Endodermal cell (in vitro differentiated cells): ENCODE measurements around the gene PTPN1. TPM values are rescaled to one million over a fixed set of nuclear protein-coding genes. Genes with fewer than 3 reads are reported as not detected.

ENCODE experiments used
- DNase-seq: peaks from one replicate; pipeline ENCODE4 v3.0.0-alpha.2; 2017
- H3K27ac ChIP-seq: 2 replicates; pipeline ENCODE4 v1.5.1; 2013; ENCODE audit warnings: mild to moderate bottlenecking, low read depth, low read length, moderate library complexity
- H3K27me3 ChIP-seq: 2 replicates; pipeline ENCODE4 v1.6.1; 2013; ENCODE audit warnings: mild to moderate bottlenecking, low read length, moderate library complexity; ENCODE audit not compliant: insufficient read depth, control insufficient read depth, poor library complexity, severe bottlenecking
- H3K36me3 ChIP-seq: 2 replicates; pipeline ENCODE4 v1.7.0; 2013; ENCODE audit warnings: mild to moderate bottlenecking, low read length, moderate library complexity; ENCODE audit not compliant: control insufficient read depth, insufficient read depth
- H3K4me1 ChIP-seq: one replicate; pipeline ENCODE4 v1.7.0; 2013; ENCODE audit warnings: low read length; ENCODE audit not compliant: control insufficient read depth, insufficient read depth
- H3K4me3 ChIP-seq: 2 replicates; pipeline ENCODE4 v1.5.1; 2013; ENCODE audit warnings: mild to moderate bottlenecking, low read length, moderate library complexity
- H3K9ac ChIP-seq: 2 replicates; pipeline ENCODE4 v1.6.1; 2013; ENCODE audit warnings: mild to moderate bottlenecking, low read length, moderate library complexity; ENCODE audit not compliant: poor library complexity, severe bottlenecking; ENCODE audit errors: extremely low read depth
- H3K9me3 ChIP-seq: 2 replicates; pipeline ENCODE4 v1.6.1; 2013; ENCODE audit warnings: mild to moderate bottlenecking, low read length, moderate library complexity; ENCODE audit not compliant: control insufficient read depth
- H3K27ac Mint-ChIP-seq: 2 replicates; pipeline ENCODE4 v1.8.0; 2020; ENCODE audit warnings: mixed read lengths
- H3K27me3 Mint-ChIP-seq: 2 replicates; pipeline ENCODE4 v1.8.0; 2021; ENCODE audit warnings: mild to moderate bottlenecking, mixed read lengths; ENCODE audit not compliant: insufficient read depth
- H3K36me3 Mint-ChIP-seq: 2 replicates; pipeline ENCODE4 v1.8.0; 2020; ENCODE audit warnings: low read depth, mixed read lengths
- H3K4me1 Mint-ChIP-seq: 2 replicates; pipeline ENCODE4 v1.8.0; 2020; ENCODE audit warnings: mixed read lengths
- H3K4me3 Mint-ChIP-seq: 2 replicates; pipeline ENCODE4 v1.8.0; 2020; ENCODE audit warnings: mild to moderate bottlenecking, moderate library complexity, mixed read lengths
- H3K9me3 Mint-ChIP-seq: 2 replicates; pipeline ENCODE4 v1.8.0; 2020; ENCODE audit warnings: mild to moderate bottlenecking, mixed read lengths
- WGBS, 2 experiments: methylation state at CpG; one replicate each; pipeline versions ENCODE4 v1.1.5 to v1.1.7; 2013; ENCODE audit warnings: missing lambda C conversion rate in 2 of 2, mixed read lengths in 1 of 2; ENCODE audit not compliant: insufficient coverage in 1 of 2, insufficient read length in 1 of 2; 5-methylcytosine and 5-hydroxymethylcytosine counted together
- total RNA-seq, 2 donors: library from RNA; stranded (reverse); fragmentation: NEBNext Ultra II Directional in 1 of 2; extraction: Animal tissue kit (Norgen Biotek cat#: 25700) in 1 of 2; gene quantifications; 2 replicates in 1 of 2; 3 replicates in 1 of 2; pipeline ENCODE4 v1.2.1, GENCODE V29; 2021
- TF ChIP-seq, protein P1 (sequence below): fragments of 200-600 bp; sonication (generic); conservative IDR thresholded peaks from 2 replicates; pipeline ENCODE4 v1.5.0; 2021; ENCODE audit warnings: antibody characterized with exemption, mild to moderate bottlenecking

PTPN1 gene
- total RNA-seq, 2 donors from 2014 or later: 25.4 to 28.7 TPM

DNA sequence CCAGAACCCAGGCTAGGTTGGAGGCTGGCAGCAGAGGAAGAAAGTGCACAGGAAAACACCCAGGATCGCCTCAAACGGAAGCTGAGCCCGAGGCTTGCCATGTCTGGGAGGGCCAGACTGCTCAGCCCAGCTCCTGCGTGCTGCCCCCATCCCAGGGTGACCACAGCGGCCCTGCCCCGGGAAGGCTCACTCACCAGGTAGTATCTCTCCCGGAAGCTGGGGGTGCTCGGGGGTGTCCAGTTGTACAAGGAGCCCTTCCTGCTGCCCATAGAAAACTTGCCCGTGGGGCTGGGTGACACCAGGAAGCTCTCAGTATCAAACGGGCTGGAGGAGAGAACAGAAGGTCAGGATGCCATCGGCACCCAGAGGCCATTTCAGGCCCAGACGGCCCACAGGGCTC, 94.3 kb downstream of the PTPN1 start:
- TF ChIP-seq, protein P1, sequence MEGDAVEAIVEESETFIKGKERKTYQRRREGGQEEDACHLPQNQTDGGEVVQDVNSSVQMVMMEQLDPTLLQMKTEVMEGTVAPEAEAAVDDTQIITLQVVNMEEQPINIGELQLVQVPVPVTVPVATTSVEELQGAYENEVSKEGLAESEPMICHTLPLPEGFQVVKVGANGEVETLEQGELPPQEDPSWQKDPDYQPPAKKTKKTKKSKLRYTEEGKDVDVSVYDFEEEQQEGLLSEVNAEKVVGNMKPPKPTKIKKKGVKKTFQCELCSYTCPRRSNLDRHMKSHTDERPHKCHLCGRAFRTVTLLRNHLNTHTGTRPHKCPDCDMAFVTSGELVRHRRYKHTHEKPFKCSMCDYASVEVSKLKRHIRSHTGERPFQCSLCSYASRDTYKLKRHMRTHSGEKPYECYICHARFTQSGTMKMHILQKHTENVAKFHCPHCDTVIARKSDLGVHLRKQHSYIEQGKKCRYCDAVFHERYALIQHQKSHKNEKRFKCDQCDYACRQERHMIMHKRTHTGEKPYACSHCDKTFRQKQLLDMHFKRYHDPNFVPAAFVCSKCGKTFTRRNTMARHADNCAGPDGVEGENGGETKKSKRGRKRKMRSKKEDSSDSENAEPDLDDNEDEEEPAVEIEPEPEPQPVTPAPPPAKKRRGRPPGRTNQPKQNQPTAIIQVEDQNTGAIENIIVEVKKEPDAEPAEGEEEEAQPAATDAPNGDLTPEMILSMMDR: no peak
- Histone ChIP-seq H3K4me3 (no peak overlapping the region), H3K27me3 (no peaks in the 10 kb centered on the region), H3K36me3 (no peaks in the 10 kb centered on the region), H3K9me3 (no peaks in the 10 kb centered on the region), H3K27ac (no peak overlapping the region), H3K4me1 (no peaks in the 10 kb centered on the region), H3K9ac (no peak overlapping the region)
- Mint-ChIP-seq H3K27me3 (no peaks in the 10 kb centered on the region), H3K4me3 (no peak overlapping the region), H3K9me3 (no peaks in the 10 kb centered on the region), H3K36me3 (no peaks in the 10 kb centered on the region), H3K4me1 (no peaks in the 10 kb centered on the region), H3K27ac (no peak overlapping the region)
- WGBS, 2 experiments: 89 to 95% methylated on average over 6 to 12 of the region's 12 CpGs
- DNase-seq: no peak

DNA sequence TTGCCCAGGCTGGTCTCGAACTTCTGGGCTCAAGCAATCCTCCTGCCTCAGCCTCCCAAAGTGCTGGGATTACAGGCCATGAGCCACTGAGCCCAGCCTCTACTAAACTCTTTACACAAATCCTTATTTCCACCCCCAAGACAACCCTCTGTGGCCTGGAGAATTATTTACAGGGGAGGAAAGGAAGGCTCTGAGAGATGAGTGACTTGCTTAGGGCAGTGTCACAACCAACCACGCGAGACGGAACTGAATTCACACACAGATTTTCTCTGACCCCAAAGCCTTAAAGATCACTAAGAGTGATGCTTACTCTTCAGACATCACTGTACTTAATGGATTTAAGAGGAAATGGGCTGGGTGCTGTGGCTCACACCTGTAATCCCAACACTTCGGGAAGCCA, 95.0 kb downstream of the PTPN1 start:
- Mint-ChIP-seq H3K4me1 (peaks cover 1% of the 10 kb centered on the region), H3K9me3 (no peaks in the 10 kb centered on the region), H3K4me3 (no peak overlapping the region), H3K27me3 (no peaks in the 10 kb centered on the region), H3K36me3 (no peaks in the 10 kb centered on the region), H3K27ac (no peak overlapping the region)
- Histone ChIP-seq H3K4me3 (no peak overlapping the region), H3K9ac (no peak overlapping the region), H3K27ac (no peak overlapping the region), H3K9me3 (no peaks in the 10 kb centered on the region), H3K27me3 (no peaks in the 10 kb centered on the region), H3K36me3 (no peaks in the 10 kb centered on the region), H3K4me1 (no peaks in the 10 kb centered on the region)
- TF ChIP-seq, protein P1: no peak
- 96% methylated on average over 4 to 5 of the region's 5 CpGs for WGBS, 2 experiments
- DNase-seq: no peak

GRCh38 chr20:50607436-50607835, 97.3 kb downstream of the PTPN1 start:
- H3K27me3 Mint-ChIP-seq: no peaks in the 10 kb centered on the region
- TF ChIP-seq, protein P1: no peak
- no peak overlapping the region for H3K27ac ChIP-seq
- no peak overlapping the region for H3K27ac Mint-ChIP-seq
- H3K9me3 Mint-ChIP-seq: no peaks in the 10 kb centered on the region
- no peaks in the 10 kb centered on the region for H3K36me3 ChIP-seq
- H3K4me3 Mint-ChIP-seq: no peak overlapping the region
- no peaks in the 10 kb centered on the region for H3K4me1 ChIP-seq
- H3K36me3 Mint-ChIP-seq: no peaks in the 10 kb centered on the region
- peak; percentile 27 for DNase-seq
- no peaks in the 10 kb centered on the region for H3K27me3 ChIP-seq
- H3K9ac ChIP-seq: no peak overlapping the region
- no peak overlapping the region for H3K4me3 ChIP-seq
- peaks cover 4% of the 10 kb centered on the region for H3K4me1 Mint-ChIP-seq
- 91 to 92% methylated on average over 6 to 9 of the region's 9 CpGs for WGBS, 2 experiments
- no peaks in the 10 kb centered on the region for H3K9me3 ChIP-seq
